NCI-H526 (cell line): ENCODE data around the gene VWA5B1.
"Not testable (repeated sequence)": the region's sequence is repeated elsewhere in the genome, so short reads cannot be mapped to it uniquely, and the experiment has no call there.

Experiments
- DNase-seq, 2 experiments: peaks; one replicate each; lab custom pipeline; 2025; lab: John Stamatoyannopoulos, UW

The VWA5B1 gene

DNA sequence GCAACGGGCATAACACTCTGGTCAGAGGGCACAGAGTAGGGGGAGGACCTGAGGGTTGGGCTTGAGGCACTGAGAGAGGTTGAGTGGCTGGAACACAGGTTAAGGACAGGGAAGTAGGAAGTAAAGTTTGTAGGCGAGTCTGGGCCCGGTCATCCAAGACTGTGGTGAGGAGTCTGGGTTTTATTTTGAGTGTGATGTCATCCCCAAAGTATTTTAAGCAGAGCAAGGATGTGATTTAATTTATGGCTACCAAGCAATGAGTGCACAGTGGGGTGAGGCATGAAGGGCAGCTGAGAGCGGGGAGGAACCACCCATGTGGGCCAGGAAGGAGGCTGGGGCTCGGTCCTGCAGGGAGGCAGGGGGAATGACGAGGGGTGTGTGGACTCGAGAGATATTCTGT is 11.2 kb upstream of the VWA5B1 start:
- DNase-seq: no peak

DNA sequence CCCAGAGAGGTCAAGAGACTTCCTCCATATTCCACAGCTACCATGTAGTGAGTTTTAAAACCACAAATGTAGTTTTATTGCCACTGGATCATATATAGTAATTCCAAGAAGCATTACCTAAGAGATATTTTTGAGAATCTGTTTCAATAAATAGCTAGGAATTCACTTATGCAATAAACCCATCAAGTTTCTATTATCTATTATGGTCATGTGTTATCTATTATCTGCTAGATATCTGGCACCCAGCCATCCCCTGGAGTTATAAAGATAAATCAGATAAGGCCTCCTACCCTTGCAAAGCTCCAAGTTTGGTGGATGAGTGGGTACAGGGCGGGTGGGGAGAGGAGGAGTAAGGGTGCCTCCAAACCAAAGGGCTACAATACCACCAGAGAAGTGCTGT is 10.3 kb upstream of the VWA5B1 start:
- DNase-seq: no peak

DNA sequence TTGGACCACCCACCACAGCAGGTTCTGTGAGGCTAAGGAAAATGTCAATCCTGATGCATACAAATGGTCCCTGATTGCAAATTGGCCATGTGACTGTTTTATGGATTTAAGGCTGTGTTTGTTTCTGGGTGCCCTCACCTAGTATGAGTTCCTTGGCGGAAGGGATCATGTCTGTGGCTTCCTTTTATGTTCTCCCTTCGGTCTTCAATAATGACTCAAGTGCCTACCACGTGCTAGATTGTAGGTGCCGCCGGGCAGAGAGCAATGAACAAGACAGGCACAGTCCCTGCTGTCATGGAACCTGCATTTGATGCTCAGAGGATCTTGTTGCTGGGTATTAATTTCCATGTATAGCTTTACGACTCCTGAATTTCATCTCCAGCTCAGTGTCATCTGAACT is 9.8 kb upstream of the VWA5B1 start:
- DNase-seq: no peak

DNA sequence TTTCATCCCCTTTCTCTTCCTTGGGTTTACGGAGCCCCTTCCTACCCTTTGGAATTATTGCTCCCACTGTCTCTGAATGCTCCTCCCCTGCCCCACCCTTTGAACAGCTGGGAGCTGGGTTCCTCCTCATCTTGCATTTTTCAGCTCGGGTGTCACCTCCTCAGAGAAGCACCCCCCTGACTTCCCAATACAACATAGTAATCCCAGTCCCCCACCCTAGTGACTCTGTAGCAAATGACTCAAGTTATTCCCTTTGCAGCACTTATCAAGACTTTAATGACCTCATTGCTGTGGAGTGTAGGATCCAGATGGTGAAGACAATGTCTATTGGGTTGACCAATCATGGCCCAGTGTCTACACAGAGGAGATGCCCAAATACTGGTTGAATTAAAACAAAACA is 8.9 kb upstream of the VWA5B1 start:
- no peak for DNase-seq

DNA sequence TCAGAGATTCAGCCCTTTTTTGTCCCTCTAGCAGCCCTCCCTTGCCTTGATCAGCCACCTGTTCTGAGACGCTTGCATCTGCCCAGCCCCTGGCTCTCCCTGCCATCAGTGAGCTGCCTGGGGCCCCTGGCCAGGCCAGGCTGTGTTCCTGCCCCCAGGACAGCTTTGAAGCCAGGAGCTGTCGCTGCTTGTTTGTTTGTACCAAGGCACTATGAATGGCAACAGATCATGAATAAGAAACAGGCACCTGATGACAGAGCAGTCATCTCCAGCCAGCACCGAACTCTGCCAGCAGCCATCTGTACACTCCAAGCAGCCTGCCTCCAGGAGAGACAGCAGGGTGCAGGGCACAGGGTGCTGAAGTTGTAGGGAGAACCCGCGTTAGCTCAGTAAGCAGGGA is 8.1 kb upstream of the VWA5B1 start:
- no peak for DNase-seq

DNA sequence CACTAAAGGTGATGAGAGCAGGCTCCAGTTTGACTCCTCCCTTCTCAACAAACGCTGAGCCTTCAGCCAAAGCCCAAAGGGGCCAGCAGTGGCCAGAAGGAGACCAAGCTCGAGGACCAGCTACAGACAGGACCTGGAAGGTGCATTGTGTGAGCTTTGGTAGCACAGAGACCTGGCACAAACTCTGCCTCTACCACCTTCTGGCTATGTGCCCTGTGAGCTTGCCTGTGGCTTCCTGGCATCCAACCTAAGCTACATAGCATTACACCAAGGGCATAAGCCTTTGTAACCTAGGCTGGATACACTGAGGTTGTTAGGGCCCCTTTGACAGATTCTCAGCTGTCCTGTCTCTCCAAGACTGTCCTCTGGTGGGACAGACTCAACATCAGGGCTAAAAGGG is 6.6 kb upstream of the VWA5B1 start:
- DNase-seq: no peak

DNA sequence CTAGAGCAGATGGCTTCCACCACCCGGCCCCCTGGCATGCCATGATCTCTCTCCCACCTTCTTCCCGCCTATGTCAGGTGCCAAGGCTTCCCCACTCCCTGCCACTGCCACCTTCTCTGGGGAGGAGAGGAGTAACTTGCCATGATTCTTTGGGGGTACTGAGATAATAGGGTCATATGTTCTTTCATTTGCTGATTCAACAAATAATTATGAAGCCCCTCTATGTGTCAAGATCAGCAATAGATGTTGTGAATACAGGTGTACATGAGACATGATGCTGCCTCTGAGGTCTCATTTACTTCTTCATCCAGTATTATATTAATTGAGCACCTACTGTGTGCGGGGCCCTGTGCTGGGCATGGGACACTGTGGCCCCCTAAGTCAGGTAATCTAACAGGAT is 6.0 kb upstream of the VWA5B1 start:
- no peak for DNase-seq

DNA sequence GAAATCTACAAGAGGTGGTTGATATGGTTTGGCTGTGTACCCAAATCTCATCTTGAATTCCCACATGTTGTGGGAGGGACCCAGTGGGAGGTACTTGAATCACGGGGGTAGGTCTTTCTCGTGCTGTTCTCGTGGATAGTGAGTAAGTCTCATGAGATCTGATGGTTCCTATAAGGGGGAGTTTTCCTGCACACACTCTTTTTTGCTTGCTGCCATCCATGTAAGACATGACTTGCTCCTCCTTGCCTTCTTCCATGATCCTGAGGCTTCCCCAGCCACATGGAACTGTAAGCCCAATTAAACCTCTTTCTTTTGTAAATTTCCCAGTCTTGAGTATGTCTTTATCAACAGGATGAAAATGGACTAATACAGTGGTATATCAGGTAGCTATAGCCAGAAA is 5.2 kb upstream of the VWA5B1 start:
- DNase-seq: no peak

DNA sequence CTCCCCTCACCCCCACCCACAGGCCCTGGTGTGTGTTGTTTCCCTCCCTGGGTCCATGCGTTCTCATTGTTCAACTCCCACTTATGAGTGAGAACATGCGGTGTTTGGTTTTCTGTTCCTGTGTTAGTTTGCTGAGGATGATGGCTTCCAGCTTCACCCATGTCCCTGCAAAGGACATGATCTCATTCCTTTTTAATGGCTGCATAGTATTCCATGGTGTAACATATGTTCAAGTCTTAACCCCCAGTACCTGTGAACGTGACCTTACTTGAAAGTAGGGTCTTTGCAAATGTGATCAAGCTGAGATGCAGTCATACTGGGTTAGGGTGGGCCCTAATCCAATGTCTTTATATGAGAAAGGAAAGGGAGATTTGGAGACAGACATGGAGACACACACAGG is 3.0 kb upstream of the VWA5B1 start:
- not testable (repeated sequence) for DNase-seq

DNA sequence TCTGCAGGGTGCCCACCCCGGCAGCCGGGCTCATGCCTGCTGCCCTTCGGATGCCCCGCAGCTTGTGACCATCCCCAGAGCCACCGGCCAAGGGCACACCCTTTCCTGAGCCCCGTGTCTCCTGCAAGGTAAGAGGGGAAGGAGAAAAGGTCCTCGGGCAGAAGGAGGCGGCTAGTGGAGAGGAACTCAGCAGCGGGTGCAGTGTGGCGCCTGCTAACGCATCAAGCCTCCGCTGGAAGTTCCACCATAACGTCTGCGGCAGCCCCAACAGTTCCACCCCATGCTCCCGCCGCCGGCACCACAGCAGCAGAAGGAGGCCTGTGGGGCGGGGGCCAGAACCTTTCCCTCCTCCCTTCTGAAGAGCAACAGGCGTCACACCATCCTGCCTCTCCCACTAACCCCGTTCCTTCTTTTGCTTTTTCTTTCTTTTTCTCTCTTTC is 990 bp downstream of the VWA5B1 start:
- DNase-seq: no peak

DNA sequence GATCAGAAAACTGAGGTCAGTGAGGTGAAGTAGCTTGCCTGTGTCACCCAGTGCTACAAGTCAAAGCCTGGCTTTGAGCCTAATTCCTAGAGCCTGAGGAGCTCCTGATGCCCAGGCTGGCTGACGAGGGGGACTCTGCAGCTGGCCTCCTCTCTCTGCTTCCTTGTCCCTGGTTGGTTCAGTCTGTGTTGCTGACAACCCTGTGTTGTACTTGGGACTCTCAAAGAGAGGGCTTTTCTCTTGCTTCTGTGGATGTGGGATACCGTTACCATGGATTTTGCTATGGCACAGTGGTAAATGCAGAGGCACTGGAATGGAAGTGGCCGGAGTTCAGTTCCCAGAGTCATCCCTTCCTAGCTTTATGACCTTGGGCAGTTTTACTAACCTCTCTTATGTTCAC is 8.0 kb downstream of the VWA5B1 start:
- no peak for DNase-seq

DNA sequence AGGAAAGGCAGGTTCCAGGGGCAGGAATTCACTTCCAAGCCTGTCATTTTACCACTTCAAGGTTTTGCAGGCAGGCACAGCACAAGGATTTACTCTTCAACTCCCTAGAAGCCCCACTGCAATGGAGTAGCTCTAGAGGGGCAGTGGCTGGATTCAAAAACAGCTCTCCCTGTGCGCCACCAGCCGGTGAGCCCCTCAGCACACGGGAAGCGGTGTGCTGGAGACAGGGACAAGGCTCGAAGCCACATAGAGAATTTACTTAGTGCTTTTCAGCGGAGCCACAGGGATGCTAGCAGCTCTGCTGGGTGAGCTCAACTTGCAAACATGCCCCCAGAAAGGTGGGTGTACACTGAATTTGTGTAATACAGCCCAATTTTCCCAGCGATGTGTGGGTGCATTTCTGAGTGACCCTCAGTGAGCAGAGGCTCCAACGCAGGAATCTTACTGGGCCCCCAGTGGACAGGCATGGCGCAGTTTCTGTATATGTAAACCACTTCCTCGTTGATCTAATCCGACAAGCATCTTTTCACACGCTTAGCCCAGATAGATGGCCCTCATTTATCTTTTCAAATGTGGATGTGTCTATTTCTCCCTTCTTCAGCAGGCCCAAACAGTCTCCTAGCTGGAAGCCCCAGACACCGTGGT is 10.9 kb downstream of the VWA5B1 start:
- no peak for DNase-seq

DNA sequence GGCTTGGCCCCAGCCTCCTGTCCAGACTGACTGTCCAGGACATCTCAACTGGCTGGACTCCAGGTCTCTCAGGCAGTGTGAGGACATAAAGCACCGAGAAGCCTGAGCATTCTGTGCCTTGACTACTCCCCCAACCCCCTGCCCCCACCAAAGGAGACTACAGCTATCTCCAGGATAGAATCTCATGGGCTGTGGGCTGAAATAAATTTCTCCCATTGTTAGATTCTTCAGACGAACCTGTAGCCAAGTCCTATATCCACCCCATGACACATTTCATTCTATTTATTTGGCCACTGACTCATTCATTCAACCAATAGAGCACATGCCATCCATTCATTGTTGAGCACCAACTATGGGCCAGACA is 11.4 kb downstream of the VWA5B1 start:
- DNase-seq: no peak

DNA sequence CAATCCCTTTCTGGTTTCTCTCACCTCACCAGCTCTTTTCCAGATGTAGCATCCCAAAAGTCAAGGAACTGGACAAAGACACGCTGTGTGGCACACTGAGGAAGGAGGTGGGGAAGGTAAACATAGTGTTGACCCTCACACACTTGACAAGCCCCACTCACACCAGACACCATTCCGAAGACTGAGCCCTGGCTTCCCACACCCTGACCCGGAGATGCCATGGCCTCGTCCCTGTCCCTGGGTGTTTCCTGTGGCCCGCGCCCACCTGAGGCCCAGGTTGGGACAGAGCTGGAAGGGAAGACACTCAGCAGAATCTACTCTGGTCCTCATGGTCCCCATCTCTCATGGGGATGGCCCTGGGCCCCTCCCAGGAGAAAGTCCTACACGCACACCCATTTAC is 16.4 kb downstream of the VWA5B1 start:
- no peak for DNase-seq

DNA sequence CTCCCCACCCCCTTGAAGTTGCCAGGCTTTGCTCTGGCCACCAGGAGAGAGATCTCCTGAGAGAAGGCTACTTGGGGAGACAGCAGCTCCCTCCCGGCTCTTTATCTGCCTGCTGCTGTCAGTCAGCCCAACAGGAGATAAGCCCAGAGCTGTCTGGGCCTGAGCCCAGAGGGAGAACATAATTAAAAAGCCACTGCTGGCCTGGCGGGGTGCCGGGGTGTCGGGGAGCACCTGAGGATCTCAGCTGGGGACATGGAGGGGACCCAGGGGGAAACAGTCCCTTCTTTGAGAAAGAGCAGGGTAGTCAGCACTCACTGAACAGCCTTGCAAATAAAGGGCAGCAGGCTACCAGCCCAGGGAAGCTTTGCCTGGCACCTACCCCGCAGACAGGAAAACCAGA is 17.9 kb downstream of the VWA5B1 start:
- no peak for DNase-seq

DNA sequence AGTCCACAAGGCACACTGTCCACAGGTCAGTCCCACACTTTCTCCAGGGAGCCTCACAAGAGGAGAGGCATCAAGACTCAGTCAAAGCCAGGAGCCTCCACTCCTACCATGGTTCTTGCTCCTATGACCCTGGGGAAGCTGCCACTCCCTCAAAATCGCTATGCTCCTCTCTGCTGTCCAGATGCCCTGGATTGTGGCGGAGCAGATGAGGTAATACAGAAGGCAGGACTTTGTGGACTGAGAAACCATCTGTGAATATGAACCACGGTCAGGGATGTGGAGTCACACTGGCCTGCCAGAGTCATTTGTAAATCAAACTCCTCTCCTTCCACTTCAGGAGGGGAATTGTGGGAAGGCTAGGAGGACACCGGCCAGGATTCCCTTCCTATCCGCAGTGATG is 20.6 kb downstream of the VWA5B1 start:
- no peak for DNase-seq

DNA sequence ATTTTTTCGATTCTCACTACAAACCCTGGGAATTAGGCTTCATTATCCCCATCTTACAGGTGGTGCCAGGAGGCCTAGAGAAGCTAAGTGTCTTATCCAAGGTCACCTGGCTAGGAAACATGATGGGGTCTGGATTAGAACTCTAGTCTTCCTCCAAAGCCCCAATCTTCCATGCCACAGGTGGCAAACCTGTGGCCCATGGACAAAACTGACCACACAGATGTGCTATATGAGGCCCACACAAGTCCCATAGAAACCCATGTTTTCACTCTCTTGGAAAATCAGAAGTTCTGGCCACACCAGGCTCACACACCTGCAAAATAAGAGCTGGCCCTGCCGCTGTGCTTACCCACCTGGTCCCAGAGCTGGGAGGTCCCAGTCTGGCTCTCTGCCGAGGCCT is 21.6 kb downstream of the VWA5B1 start:
- DNase-seq: no peak

DNA sequence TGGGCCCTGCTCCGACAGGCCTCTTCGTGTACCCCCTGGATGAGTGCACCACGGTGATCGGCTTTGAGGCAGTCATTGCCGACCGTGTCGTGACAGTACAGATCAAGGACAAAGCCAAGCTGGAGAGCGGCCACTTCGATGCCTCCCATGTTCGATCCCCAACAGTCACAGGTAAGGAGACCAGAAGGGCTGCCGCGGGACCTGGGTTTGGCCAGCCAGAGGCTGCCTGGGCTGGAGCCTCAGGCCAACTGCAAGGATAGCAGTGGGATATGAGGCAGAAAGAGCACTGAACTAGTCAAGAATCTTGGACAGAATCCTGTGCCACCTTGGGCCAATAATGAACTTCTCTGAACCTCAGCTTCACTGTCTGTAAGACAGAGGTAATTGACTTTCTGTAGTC is 22.1 kb downstream of the VWA5B1 start:
- DNase-seq: no peak

DNA sequence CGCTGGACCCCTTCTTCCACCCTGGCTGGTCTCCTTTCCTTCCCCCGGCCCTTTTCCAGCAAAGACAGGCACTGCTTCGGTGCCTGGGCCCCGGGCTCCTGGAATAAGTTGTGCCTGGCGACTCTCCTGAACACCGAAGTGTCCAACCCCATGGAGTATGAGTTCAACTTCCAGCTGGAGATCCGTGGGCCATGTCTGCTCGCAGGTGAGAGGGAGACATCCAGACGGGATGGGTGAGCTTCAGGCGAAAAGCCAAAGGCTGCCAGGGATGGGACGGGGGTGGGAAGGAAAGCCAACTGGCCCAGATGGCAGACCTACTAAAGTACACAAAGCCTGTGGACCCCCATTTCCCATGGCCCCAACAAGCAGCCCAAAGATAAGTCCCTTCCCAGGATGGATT is 26.8 kb downstream of the VWA5B1 start:
- DNase-seq: no peak

DNA sequence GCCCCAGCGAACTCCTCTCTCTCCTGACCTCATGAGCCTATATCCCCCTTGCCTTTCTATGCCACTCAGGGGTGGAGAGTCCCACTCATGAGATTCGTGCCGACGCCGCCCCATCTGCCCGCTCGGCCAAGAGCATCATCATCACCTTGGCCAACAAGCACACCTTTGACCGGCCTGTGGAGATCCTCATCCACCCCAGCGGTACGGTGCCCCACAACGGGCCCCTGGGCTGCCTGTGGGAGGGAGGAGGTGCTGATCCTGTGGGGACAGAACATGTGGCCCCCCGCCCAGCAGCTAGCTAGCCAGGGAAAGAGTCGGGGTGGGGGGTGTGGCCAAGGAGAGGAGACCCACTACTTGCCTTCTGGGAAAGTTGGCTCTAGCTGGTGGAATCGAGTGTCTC is 27.8 kb downstream of the VWA5B1 start:
- no peak for DNase-seq

DNA sequence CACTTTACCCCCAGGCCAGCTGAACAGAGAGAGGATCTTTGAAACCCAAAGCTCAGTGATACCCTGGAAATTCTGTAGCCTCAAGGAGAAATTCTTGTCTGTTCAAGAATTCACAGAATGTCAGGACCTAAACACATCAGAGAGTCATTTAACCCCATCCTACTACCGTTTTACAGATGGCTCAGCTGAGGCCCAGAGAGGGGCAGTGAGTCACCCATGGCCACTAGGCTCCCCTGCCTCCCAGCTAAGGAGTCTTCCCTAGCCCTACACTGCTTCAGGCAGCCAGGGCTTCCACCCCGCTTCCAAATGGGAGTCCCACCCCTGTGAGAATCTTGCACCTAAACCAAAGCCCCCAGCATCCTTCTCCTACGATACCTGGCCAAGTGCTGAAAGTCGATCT is 28.3 kb downstream of the VWA5B1 start:
- DNase-seq: no peak

DNA sequence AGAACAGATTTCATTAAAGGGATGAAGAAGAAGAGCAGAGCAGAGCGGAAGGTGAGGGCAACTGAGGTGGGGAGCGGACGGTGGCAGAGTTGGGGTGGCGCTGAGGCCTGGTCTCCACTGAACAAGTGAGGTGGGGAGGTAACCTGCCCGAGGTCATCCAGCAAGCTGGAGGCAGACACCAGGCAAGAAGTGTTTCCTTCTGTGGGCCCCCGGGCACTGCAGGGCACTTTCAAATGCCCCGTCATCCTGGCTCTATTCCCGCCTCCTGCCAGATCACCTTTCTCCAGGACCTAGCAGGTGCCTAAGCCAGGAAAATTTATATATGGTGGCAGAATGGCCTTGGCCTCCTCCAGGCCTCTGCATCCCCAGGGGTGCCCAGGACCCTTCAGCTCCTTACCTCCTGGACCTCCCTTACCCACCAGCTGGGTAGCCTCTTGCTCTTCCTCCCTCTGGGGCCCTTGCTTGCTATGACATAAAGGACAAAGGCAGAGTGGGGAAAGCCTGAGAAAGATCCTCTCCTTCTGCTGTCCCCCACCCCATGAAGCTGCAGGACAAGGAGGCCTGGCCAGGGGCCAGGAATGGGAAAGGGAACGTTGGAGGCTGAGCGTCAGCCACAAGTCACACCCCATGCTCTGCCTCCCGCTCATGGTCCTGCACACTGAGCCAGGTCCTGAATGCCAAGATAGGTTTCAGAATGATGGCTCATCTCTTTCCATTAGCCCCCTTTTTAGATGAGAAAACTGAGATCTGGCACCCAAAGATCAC is 29.0 kb downstream of the VWA5B1 start:
- no peak for DNase-seq

DNA sequence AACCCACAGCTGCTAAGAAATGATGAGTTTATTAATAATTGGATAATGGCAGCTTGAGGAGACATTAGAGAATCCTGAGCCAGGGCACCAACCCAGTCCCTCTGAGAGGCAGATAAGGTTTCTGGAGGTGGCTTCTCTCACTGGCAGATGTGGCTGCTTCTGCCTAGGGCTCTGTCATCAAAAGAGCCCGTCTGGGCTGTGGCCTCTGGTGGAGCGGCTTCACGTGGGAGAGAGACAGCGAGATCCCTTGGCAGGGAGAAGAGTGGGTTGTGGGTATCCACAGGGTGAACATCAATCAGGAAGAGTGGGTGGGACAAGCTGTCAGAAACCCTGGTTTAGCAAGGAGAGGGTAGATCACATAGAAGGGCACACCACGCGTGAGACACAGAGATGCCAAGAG is 30.0 kb downstream of the VWA5B1 start:
- no peak for DNase-seq

DNA sequence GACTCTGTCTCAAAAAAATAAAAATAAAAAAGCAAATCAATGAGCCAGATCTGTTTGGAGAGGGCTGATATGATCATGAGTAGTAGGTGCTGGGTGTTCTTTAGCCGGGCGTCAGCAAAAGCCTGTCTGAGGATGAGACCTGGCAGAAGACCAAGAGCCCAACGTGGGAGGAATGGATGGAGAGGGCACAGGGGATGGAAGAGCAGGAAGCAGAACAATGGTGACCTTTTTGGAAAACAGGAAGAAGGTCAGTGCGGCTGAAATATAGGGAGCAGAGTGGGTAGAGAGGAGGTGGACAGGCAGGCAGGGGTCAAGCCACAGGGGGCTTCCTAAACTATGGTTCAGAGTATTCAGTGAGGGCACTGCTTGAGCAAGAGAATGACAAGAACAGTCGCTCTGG is 30.9 kb downstream of the VWA5B1 start:
- no peak for DNase-seq
